Measurements from ENCODE around the gene MDGA2. TPM values are rescaled to one million over a fixed set of nuclear protein-coding genes. Genes with fewer than 3 reads are reported as not detected.

Gene MDGA2
- total and polyA plus RNA-seq, 9 of the 15 experiments (the other 6 are each of a cell fraction or from before 2014, with no cell fraction given): 0.01 to 0.18 (median 0.03) TPM; not detected in 5

GRCh38 chr14:47210099-47210498 is 465.3 kb downstream of the MDGA2 start (continued):
- TF ChIP-seq, protein P1, sequence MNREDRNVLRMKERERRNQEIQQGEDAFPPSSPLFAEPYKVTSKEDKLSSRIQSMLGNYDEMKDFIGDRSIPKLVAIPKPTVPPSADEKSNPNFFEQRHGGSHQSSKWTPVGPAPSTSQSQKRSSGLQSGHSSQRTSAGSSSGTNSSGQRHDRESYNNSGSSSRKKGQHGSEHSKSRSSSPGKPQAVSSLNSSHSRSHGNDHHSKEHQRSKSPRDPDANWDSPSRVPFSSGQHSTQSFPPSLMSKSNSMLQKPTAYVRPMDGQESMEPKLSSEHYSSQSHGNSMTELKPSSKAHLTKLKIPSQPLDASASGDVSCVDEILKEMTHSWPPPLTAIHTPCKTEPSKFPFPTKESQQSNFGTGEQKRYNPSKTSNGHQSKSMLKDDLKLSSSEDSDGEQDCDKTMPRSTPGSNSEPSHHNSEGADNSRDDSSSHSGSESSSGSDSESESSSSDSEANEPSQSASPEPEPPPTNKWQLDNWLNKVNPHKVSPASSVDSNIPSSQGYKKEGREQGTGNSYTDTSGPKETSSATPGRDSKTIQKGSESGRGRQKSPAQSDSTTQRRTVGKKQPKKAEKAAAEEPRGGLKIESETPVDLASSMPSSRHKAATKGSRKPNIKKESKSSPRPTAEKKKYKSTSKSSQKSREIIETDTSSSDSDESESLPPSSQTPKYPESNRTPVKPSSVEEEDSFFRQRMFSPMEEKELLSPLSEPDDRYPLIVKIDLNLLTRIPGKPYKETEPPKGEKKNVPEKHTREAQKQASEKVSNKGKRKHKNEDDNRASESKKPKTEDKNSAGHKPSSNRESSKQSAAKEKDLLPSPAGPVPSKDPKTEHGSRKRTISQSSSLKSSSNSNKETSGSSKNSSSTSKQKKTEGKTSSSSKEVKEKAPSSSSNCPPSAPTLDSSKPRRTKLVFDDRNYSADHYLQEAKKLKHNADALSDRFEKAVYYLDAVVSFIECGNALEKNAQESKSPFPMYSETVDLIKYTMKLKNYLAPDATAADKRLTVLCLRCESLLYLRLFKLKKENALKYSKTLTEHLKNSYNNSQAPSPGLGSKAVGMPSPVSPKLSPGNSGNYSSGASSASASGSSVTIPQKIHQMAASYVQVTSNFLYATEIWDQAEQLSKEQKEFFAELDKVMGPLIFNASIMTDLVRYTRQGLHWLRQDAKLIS (CRISPR knock-in tag; IDR thresholded peaks at IDR 0.05): no peak
- TF ChIP-seq TFAM (CRISPR knock-in tag; conservative IDR thresholded peaks at IDR 0.05) (no peak), RHOXF2B (CRISPR knock-in tag; conservative IDR thresholded peaks at IDR 0.05) (no peak), ZNF507 (tag; conservative IDR thresholded peaks at IDR 0.05) (no peak), KLF10 (CRISPR knock-in tag; IDR thresholded peaks at IDR 0.05) (no peak)

DNA sequence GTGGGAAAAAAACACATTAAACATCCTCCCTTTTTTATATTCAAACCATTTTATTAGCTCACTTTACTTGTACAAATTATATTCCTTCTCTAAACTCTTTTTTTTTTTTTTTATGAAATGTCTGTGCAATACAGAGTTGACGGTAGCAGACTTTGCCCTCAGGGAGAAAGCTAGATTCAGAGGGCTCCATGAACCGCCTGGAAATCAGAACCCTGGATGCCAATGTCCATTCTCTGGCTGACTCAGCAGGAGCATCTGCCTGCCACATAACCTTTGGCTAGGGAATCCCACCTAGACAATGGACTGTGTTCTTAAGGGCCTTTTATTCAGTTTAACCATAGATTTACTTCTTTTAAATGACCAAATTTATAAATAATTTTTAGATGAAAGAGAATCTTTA is 467.0 kb downstream of the MDGA2 start:
- H4K20me1 ChIP-seq (replicated peaks; ENCODE audit: control insufficient read depth, insufficient read depth, low read length): no peaks in the 10 kb centered on the region
- in situ Hi-C loops (cut with MboI): no loop called here
- no peak for FAIRE-seq
- H3K4me2 ChIP-seq (ENCODE audit: insufficient read depth, low read length): no peak overlapping the region
- H3K27me3 ChIP-seq (ENCODE audit: control insufficient read depth in 2 of 2, insufficient read depth in 2 of 2, low read length in 2 of 2): no peaks in the 10 kb centered on the region
- no peak overlapping the region for H3K27ac ChIP-seq (ENCODE audit: extremely low read depth, low read depth, low read length)
- no peak overlapping the region for H3K4me3 ChIP-seq
- 0% methylated on average over 2 of the region's 2 CpGs for WGBS (ENCODE audit: insufficient coverage, low coverage, missing lambda C conversion rate)
- intact Hi-C loops (cut with micrococcal nuclease): no loop called here
- H3K79me2 ChIP-seq (ENCODE audit: control insufficient read depth, insufficient read depth, low read length): no peaks in the 10 kb centered on the region
- ChIA-PET CTCF (ENCODE audit: low intra/inter-chr PET ratio) (no interaction called here), POLR2A (no interaction called here)
- no peak for ATAC-seq
- H3K9me3 ChIP-seq (replicated peaks; ENCODE audit: control insufficient read depth, insufficient read depth, low read depth, low read length): no peaks in the 10 kb centered on the region
- BruUV-seq (replicated peaks): no TSS peak
- H3K36me3 ChIP-seq (ENCODE audit: control insufficient read depth, insufficient read depth, low read length): no peaks in the 10 kb centered on the region
- DNase-seq (ENCODE audit: extremely low read depth in 1 of 4, low spot score in 3 of 4): no peak
- no peaks in the 10 kb centered on the region for H3K9me1 ChIP-seq (ENCODE audit: control insufficient read depth, insufficient read depth, low read length)
- H2AFZ ChIP-seq (ENCODE audit: low read depth, low read length): no peak overlapping the region
- H3K9ac ChIP-seq (ENCODE audit: insufficient read depth in 1 of 2, low read depth in 2 of 2, low read length in 2 of 2): no peak overlapping the region
- no peaks in the 10 kb centered on the region for H3K4me1 ChIP-seq (replicated peaks in 1 of 2; ENCODE audit: control insufficient read depth in 2 of 2, insufficient read depth in 2 of 2, low read length in 2 of 2)
- TF ChIP-seq NR3C1 (CRISPR knock-in tag; IDR thresholded peaks at IDR 0.05) (no peak), CBX5 (IDR thresholded peaks at IDR 0.05; ENCODE audit: borderline replicate concordance, low read depth) (no peak), PTTG1 (tag; IDR thresholded peaks at IDR 0.05; ENCODE audit: low read depth) (no peak), SLC30A9 (CRISPR knock-in tag; IDR thresholded peaks at IDR 0.05) (no peak), ZBED1 (IDR thresholded peaks at IDR 0.05) (no peak), TAF7 (tag; IDR thresholded peaks at IDR 0.05) (no peak), ATF2 (CRISPR knock-in tag; IDR thresholded peaks at IDR 0.05) (no peak), HDAC1 (IDR thresholded peaks at IDR 0.05) (no peak), TRIM24 (IDR thresholded peaks at IDR 0.05) (no peak)
- TF ChIP-seq, protein P2, sequence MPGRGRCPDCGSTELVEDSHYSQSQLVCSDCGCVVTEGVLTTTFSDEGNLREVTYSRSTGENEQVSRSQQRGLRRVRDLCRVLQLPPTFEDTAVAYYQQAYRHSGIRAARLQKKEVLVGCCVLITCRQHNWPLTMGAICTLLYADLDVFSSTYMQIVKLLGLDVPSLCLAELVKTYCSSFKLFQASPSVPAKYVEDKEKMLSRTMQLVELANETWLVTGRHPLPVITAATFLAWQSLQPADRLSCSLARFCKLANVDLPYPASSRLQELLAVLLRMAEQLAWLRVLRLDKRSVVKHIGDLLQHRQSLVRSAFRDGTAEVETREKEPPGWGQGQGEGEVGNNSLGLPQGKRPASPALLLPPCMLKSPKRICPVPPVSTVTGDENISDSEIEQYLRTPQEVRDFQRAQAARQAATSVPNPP (IDR thresholded peaks at IDR 0.05; ENCODE audit: borderline replicate concordance, insufficient read depth, insufficient read length): no peak
- TF ChIP-seq, protein P3, sequence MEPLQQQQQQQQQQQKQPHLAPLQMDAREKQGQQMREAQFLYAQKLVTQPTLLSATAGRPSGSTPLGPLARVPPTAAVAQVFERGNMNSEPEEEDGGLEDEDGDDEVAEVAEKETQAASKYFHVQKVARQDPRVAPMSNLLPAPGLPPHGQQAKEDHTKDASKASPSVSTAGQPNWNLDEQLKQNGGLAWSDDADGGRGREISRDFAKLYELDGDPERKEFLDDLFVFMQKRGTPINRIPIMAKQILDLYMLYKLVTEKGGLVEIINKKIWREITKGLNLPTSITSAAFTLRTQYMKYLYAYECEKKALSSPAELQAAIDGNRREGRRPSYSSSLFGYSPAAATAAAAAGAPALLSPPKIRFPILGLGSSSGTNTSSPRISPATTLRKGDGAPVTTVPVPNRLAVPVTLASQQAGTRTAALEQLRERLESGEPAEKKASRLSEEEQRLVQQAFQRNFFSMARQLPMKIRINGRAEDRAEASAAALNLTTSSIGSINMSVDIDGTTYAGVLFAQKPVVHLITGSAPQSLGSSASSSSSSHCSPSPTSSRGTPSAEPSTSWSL (CRISPR knock-in tag; IDR thresholded peaks at IDR 0.05; ENCODE audit: borderline replicate concordance): no peak

Measured in K562 (cell line).